GM12864 (cell line): ENCODE results near the gene TMEM245.
A peak's percentile ranks its signal among the peaks of the same experiment; 100 is the strongest.

Experiments
- DNase-seq: peaks from one replicate; pipeline ENCODE4 v3.0.0-alpha.2; 2011; ENCODE audit warnings: low read depth
- H3K4me3 ChIP-seq: 2 replicates; pipeline ENCODE4 v1.5.1; 2011; ENCODE audit warnings: mild to moderate bottlenecking, low read depth, low read length, control low read depth
- CTCF ChIP-seq: IDR thresholded peaks from 2 replicates; pipeline ENCODE4 v1.5.1; 2011; ENCODE audit warnings: low read depth, mild to moderate bottlenecking, moderate library complexity, low read length, control low read depth, inconsistent platforms; ENCODE audit errors: missing control alignments

The TMEM245 gene

GRCh38 chr9:109119439-109120203 lies at the start of gene TMEM245:
TSS of gene TMEM245 (minus strand) at chr9:109119947. CDS start at chr9:109119913, 34 bp downstream.
- TF ChIP-seq CTCF = no peak
- peak; percentile 99 for DNase-seq
- H3K4me3 ChIP-seq = peak within 1 kb of the TSS; percentile 93

GRCh38 chr9:109168170-109168569 lies 48.4 kb upstream of the TMEM245 start:
- TF ChIP-seq CTCF = no peak
- no peak overlapping the region for H3K4me3 ChIP-seq
- DNase-seq = no peak

GRCh38 chr9:109167716-109168115 lies 48.0 kb upstream of the TMEM245 start:
- no peak for DNase-seq
- no peak overlapping the region for H3K4me3 ChIP-seq
- no peak for TF ChIP-seq CTCF

- DNase-seq = no peak
- H3K4me3 ChIP-seq = no peak within 1 kb of the TSS
- no peak for TF ChIP-seq CTCF
Observed at GRCh38 chr9:109166771-109167601, 47.2 kb upstream of the TMEM245 start, which contains the start of gene FRRS1L. TSS of gene FRRS1L (minus strand) at chr9:109167249. CDS start at chr9:109167138, 111 bp downstream.

- no peak overlapping the region for H3K4me3 ChIP-seq
- no peak for TF ChIP-seq CTCF
- no peak for DNase-seq
Observed at GRCh38 chr9:109166171-109166770, 46.5 kb upstream of the TMEM245 start.

- no peak overlapping the region for H3K4me3 ChIP-seq
- no peak for TF ChIP-seq CTCF
- DNase-seq = peak; percentile 13
Observed at GRCh38 chr9:109164042-109164441, 44.3 kb upstream of the TMEM245 start.
